Epithelial cell of esophagus (primary cell): ENCODE data around the gene OSTF1.

Experiments used
- DNase-seq: peaks from one replicate; pipeline ENCODE4 v3.0.0; 2010; ENCODE audit warnings: low read depth
- H3K4me3 ChIP-seq: 2 replicates; pipeline ENCODE4 v1.5.1; 2011; ENCODE audit warnings: mild to moderate bottlenecking, low read length, control low read depth
- CTCF ChIP-seq: IDR thresholded peaks from 2 replicates; pipeline ENCODE4 v1.5.1; 2011; ENCODE audit warnings: low read depth, mild to moderate bottlenecking, low read length, control low read depth, inconsistent platforms; ENCODE audit not compliant: insufficient read depth; ENCODE audit errors: missing control alignments

OSTF1 gene

GRCh38 chr9:75132244-75132643 is 43.9 kb downstream of the OSTF1 start:
- TF ChIP-seq CTCF = no peak
- no peak for DNase-seq
- H3K4me3 ChIP-seq = no peak overlapping the region

DNA sequence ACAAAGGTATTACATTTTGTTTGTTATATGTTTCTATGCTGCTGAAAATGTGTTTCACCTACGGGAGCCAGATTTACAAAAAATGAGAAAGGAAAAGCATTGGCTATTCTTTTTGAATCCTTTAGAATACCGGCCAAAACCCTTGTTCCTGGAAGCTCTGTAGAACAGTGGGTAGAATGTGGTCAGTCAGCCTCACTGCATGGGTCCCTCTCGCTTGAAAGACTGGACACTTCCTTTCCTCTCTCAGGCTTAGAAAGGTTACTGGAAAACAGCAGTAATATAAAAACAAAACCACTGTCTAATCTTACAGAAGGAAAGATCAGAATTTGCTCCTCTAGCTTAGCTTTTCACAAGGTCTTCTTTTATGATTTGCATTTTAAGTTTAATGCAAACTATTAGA is 45.1 kb downstream of the OSTF1 start:
- no peak for DNase-seq
- H3K4me3 ChIP-seq = no peak overlapping the region
- no peak for TF ChIP-seq CTCF

DNA sequence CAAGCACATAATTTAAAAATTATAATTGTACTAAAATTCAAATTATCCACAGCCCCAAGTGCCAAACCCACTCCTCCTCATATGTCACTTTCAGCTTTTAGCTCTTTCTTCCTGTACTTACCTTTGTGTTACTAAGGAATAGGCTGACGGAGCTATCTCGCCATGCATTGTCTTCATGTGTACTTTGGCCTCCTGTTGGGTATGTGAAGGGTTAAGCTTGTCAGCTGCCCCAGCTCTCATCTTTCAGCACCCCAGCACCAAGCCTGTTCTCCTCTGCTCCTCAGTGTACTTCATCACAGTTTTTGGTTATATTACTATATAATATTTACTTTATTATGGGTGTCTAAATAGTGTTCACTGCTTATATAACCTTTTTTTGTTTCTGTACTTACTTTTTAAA is 46.2 kb downstream of the OSTF1 start:
- TF ChIP-seq CTCF = no peak

DNA sequence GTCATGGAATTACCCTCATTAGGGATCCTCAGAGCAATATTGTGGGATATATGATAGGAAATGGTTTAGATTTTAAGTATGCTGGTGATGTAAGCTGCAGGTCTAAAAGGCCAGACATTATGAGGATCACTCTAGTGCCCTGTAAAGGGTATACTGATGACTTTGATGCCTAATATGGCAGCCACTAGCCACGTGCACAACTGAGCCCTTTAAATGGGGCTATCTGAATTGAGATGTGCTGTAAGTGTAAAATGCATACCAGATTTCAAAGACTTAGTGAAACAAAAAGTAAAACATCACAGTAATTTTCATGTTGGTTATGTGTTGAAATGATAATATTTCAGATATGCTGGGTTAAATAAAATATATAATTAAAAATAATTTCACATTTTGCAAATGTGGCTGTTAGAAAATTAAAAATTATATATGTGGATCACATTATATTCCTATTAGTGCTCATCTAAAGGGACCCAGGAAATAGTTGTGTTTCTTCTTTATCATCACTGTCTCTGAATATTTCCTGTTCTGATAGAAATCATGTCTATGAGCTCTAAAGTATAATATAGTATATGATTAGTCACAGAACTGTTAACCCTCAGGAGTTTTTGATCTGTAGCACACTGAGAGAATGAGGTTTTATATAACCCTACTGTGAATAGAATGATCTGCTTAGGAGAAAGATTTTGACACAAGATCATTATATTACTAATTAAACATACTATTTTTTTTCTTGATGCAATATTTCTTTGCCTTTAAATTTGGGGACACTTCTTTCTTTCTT is 50.1 kb downstream of the OSTF1 start:
- DNase-seq = no peak
- H3K4me3 ChIP-seq = no peak overlapping the region
- no peak for TF ChIP-seq CTCF

More for the DNA sequence above, 46.2 kb downstream of the OSTF1 start:
- no peak for DNase-seq
- no peak overlapping the region for H3K4me3 ChIP-seq

- no peak for TF ChIP-seq CTCF
- DNase-seq = no peak
- no peak overlapping the region for H3K4me3 ChIP-seq
These were observed 50.9 kb downstream of the OSTF1 start for GRCh38 chr9:75139201-75139600.

DNA sequence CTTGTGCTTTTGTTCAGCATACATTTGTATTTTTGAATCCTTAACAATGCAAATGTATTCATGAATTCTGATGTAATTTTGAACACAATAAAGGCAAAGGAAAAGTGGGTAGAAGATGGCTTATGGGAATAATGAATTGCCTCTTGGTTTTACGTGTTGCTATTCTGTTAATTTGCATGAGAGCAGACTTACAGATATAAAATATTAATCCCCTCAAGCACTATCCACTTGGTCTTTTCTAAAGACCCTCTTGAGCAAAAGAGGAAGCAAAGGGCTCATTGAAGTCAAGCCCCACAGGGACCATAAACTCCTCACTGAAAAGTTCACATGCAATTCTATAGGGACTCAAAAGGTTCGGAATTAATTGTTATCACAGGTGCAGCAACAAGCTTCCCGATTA is 51.9 kb downstream of the OSTF1 start:
- no peak for TF ChIP-seq CTCF
- no peak for DNase-seq
- no peak overlapping the region for H3K4me3 ChIP-seq

GRCh38 chr9:75142202-75142601 is 53.9 kb downstream of the OSTF1 start:
- H3K4me3 ChIP-seq = no peak overlapping the region
- no peak for DNase-seq
- TF ChIP-seq CTCF = no peak
